Bronchial smooth muscle cell (primary cell): ENCODE measurements around the gene PPA1. TPM values are rescaled to one million over a fixed set of nuclear protein-coding genes. Genes with fewer than 3 reads are reported as not detected.

ENCODE experiments used
- total RNA-seq: library from RNA; depleted of rRNA; stranded (reverse); fragments of >200 nt; gene quantifications from 2 replicates; pipeline ENCODE4 v1.2.1, GENCODE V29; 2014

Gene PPA1
- total RNA-seq = 221 and 248 TPM in 2 replicates

DNA sequence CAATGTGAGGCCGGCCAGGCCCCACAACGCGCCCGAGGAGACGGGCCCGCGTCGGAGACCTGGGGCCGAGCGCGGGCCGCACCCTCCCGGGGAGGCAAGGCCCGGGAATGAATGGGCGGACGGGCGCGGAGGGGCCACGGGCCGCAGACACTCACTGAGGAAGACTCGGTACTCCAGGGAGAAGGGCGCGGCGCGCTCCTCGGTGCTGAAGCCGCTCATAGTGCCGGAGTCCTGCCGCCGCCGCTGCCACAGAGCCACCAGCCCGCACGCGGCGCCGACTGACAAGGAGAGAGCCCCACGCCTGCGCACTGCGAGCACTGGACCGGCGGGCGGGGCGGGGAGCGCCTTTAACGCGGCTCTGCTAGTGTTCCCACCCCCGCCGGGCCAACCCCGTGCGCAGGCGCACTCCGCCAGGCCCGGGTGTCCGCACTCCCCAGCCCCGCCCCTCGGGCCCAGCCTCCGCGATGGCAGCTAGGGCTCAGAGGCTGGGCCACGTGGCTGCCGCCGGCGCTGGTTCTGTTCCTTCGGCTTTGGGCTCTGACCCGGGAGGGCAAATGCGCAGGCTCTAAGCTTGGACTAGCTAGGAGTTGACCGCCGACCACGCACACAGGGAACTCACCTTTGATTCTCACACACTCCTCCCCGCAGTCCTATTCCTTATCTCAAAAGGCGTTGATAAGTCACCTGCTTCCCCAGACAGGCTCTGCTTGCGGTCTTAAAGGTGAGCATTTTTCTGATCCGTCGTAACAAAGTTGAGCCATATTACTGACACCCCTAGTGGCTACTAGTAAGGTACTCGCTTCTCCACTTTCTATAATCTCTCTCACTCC is at the start of gene PPA1:
Gene PPA1 (minus strand): TSS at position 321 of the 830 bp plus-strand sequence. CDS start 102 bp downstream, at position 219.

Other genes starting within 250 kb of the PPA1 start
- gene MACROH2A2, start 180.6 kb downstream of the PPA1 start, total RNA-seq = 11.0 and 13.1 TPM in 2 replicates
- 5.0 and 9.0 TPM in 2 replicates for gene AIFM2, start 100.6 kb downstream of the PPA1 start, total RNA-seq
- 4.9 and 9.8 TPM in 2 replicates for gene TYSND1, start 86.7 kb downstream of the PPA1 start, total RNA-seq
- gene SAR1A, start 62.9 kb downstream of the PPA1 start, total RNA-seq = 149 and 203 TPM in 2 replicates
- under 0.01 TPM in 1 of 2 replicates, not detected in the other for gene NPFFR1, start 50.6 kb upstream of the PPA1 start, total RNA-seq
- gene LRRC20, start 149.2 kb upstream of the PPA1 start, total RNA-seq = 6.1 and 15.2 TPM in 2 replicates
- 12.8 and 17.0 TPM in 2 replicates for gene EIF4EBP2, start 170.7 kb upstream of the PPA1 start, total RNA-seq
- gene NODAL, start 208.3 kb upstream of the PPA1 start, total RNA-seq = not detected in 2 replicates
- 0.16 and 0.43 TPM in 2 replicates for gene PALD1, start 245.3 kb upstream of the PPA1 start, total RNA-seq